Thyroid gland (tissue), 4 donors: ENCODE measurements around the gene REPS1.
"Not testable (repeated sequence)": the region's sequence is repeated elsewhere in the genome, so short reads cannot be mapped to it uniquely, and the experiment has no call there.

Experiments
- CTCF ChIP-seq, 6 experiments: fragments of 200-600 bp in 3 of 6; fragments of 450-650 bp in 3 of 6; sonication (generic) in 3 of 6; IDR thresholded peaks; one replicate each; pipeline ENCODE4 v1.5.1; 2016 to 2019; ENCODE audit warnings: antibody characterized with exemption in 6 of 6, mild to moderate bottlenecking in 2 of 6, inconsistent platforms in 1 of 6, moderate library complexity in 1 of 6
- POLR2A ChIP-seq, 2 donors: fragments of 450-650 bp; IDR thresholded peaks; one replicate each; pipeline ENCODE4 v1.6.1; 2017; ENCODE audit warnings: antibody characterized with exemption in 2 of 2, mild to moderate bottlenecking in 2 of 2, moderate library complexity in 1 of 2

GRCh38 chr6:138936873-138937272 is 51.2 kb downstream of the REPS1 start:
- not testable (repeated sequence) for TF ChIP-seq CTCF, POLR2A (IDR thresholded peaks at IDR 0.05)
